Stimulated activated CD4-positive, alpha-beta T cell treated with anti-CD3 and anti-CD28 coated beads, Interleukin-1b, Interleukin-23, amount 100 ng/mL, for 48 hours (primary cell): ENCODE results near the gene ALKBH6.
"Not testable (repeated sequence)": the region's sequence is repeated elsewhere in the genome, so short reads cannot be mapped to it uniquely, and the experiment has no call there.

Source experiments
- DNase-seq: peaks from one replicate; pipeline ENCODE4 v3.0.0-alpha.2; 2020

Gene ALKBH6

DNA sequence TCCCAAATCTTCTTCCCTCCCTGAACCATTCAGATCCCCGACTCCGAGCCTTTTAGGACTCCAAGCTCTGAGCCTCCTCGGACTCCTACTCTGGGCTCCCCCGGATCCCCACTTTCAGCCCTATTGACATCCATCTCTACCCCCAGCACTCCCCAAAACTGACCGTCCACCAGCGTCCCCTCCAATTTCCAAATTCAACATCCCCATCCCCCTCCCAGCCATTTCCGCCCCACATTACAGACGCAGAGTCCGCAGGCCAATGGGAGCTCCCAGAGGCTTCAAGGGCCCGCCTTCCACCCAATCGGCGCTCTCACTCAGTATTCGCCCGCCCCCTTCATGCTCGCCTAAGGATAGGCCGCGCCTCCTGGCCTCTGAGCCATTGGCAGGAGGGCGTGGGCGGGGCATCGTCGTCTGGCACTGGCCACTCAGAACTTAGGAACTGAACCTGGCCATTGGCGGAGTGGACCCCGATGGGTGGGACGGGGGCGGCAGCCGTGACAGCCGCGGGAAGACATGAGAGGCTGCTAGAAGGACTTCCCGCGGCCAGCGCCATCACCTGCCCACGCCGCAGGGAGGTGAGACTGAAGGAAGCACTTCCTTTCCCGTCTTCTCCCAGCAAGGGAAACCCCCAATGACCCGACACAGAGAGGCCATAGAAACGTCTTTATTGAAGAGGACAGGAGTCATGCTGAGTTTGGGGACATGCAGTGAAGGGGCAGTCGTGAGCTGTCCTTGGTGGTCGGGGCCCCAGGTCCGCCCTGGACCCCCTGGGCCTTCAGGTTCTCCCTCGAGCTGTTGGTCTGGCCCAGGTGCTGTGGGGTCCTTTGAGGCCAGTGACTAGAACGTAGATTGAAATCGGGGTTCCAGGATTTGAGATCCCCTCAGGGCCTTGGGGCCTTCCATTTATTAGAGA lies at the start of gene ALKBH6:
Gene ALKBH6 (minus strand): TSS at position 202 of the 913 bp plus-strand sequence. CDS start 816 bp downstream, outside the sequence.
- peak; percentile 100 for DNase-seq

DNA sequence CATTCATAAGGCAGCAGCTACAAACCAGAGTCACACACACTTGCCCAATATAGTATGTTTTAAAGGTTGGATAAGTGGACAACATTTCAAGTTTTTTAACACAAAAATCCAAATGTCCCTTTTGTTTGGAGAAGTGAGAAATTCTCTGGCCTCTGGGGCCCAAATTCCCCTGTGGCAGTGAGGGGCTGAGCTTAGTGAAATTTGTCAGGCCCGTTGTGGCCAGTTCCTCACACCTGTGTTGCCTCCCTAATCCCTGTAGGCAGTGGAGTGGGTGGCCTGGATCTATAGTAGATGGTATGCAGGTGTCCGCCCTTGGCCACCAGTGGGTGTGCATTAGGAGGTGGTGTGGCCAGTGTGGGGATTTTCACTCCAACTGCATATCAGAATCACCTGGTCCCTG lies 47.4 kb upstream of the ALKBH6 start:
- DNase-seq = no peak

DNA sequence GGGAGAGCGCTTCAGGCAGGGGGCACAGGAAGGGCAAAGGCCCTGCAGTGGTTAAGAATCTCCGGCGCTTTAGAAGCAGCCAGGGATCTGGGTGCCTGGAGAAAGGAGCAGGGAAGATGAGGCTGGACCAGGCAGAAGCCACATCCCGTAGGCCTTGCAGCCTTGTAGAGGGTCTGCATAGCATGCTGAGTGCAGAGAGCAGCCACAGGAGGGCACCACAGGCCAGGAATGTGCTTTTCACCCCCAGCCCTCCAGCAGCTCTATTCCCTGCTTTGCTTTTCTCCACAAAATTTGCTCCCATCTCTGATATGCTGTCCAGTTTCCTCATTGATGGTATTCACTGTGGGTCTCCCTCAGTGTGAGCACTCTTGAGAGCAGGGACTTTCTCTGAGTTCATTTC lies 46.4 kb upstream of the ALKBH6 start:
- peak; percentile 13 for DNase-seq

DNA sequence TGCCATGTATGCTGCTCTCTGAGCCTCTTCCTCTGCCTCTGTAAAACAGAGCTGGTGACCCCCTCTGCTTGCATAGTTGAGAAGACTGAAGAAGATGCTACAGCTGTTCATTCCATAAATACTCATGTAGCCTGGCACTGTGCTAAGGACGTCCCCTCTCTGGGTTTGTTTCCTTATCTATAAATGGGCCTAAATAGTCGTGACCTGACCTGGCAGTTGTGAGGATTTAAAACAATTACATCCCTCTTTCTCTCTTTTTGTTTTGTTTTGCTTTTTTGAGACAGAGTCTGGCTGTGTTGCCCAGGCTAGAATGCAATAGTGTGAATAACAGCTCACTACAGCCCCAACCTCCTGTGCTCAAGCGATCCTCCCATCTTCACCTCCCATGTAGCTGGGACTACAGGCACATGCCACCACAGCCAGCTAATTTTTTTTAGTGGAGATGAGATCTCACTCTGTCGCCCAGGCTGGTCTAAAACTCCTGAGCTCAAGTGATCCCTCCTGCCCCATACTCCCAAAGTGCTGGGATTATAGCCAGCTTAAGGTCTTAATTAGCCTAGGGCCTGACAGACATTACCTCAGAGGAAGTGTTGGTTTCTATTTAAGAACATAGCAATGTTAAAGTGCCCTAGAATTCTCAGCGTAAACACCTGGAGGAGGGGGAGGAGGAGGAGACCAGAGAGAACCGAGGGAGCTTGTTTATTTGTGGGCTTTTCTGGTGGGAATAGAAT lies 45.3 kb upstream of the ALKBH6 start:
- DNase-seq = no peak

DNA sequence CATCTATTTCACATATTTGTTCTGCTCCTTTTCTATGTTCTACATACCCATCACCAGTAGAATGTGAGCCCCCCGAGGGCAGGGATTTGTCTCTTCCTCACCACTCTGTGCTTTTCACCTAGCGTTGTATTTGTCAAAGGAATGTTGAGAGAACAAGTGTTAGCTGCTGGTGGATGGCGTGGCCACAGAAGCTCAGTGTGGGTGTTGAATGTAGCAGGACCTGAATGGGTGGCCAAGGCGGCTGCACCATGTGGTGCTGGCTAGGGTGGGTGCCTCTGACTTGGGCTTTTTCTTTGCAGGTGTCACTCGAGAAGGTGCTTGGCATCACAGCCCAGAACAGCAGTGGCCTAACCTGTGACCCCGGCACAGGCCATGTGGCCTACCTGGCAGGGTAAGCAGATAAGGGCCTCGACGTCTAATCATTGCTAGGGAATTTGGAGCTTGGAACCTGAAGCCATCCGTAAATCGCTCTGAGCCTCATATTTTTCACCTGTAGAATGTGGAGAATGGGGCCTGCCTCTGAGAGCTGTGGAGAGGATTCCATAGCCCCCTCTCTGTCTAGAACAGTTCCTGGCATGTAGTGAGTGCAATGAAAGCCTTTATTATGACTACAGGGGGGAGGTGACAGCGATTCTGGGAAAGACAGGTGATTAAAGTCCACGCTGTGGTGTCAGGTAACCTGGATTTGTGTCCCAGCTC lies 44.6 kb upstream of the ALKBH6 start:
- DNase-seq = no peak

DNA sequence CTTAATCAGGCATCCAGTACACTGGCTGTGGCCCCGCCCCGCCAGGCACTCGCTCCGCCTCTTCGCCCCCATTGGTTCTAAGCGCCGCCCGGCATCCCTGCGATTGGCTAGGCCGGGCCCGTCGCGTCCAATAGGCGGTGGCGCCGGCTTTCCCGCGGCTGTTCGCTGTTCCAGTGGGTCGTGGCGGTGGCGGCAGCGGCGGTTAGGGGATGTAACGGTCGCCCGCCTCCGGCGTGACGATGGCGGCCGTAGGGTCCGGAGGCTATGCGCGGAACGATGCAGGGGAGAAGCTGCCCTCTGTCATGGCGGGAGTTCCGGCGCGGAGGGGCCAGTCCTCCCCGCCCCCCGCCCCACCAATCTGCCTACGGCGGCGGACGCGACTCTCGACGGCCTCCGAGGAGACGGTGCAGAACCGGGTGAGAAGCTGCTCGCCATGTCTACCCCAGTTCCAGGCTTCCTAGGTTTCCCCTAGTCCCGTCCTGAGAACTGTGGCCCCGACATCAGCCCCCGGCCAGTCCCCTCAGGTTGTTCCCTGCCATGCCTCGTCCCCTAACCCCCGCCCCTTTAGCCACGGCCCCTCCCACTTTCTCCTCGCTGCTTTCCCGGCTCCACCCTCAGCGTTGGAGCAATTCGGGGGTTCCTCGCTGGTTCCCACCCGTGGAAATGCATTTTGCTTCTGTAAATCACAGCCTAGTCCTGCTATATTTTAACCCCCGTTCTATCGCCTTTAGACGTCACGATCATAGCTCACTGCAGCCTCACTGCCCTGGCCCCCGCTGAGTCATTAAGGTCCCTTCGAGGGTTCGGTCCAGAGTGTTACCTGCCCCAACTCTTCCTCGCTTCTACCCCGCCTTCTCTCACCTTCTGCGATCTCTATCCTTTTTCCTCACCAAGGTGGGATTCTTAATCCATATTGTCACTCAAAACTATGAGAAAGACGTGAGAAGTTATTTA lies 41.0 kb upstream of the ALKBH6 start, which contains the start of gene WDR62:
Gene WDR62 (plus strand): TSS at position 165 of the 954 bp plus-strand sequence. CDS start 75 bp downstream, at position 240.
- DNase-seq = peak; percentile 95

DNA sequence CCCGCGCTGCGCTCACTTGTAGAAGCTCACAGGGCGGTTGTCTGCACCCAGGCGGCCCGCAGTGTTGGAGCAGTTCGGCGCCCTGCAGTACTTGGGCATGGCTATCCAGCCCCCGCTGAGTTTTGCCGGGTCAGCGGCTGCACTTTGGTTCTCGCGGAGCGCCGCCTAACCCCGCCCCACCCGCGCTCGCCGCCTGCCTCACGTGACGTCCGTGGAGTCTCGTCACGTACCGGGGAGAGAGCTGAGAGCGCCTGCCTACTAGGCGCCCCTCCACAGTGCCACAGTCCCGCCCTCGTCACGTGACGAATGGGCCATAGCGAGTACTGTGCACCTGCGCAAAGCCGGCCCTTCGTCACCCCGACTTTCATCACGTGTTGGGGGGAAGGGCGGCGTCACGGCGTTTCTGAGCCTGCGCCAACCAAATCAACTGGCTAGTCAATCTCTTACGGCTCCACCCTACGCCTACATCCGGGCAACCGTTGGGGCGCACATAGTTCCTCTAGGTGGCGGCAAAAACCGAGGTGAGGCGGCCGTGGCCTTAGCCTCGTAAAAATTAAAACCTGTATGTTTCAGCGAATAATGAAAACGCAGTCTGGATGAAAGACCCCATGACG lies 40.2 kb upstream of the ALKBH6 start, which contains the start of gene THAP8:
Gene THAP8 (minus strand): TSS at position 167 of the 614 bp plus-strand sequence. CDS start 68 bp downstream, at position 99.
- peak; percentile 100 for DNase-seq

DNA sequence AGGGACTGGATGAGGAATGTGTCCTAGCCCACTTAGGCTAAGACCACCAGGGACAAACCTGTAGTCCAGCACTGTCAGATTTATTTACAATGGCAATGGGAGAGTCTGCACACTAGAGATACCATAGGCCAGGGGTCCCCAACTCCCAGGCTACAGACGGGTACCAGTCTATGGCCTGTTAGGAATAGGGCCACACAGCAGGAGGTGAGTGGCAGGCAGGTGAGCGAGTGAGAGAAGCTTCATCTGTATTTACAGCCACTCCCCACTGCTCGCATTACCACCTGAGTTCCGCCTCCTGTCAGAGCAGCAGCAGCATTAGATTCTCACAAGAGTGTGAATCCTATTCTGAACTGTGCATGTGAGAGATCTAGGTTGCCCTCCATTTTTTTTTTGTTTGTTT lies 37.6 kb upstream of the ALKBH6 start:
- DNase-seq = no peak

DNA sequence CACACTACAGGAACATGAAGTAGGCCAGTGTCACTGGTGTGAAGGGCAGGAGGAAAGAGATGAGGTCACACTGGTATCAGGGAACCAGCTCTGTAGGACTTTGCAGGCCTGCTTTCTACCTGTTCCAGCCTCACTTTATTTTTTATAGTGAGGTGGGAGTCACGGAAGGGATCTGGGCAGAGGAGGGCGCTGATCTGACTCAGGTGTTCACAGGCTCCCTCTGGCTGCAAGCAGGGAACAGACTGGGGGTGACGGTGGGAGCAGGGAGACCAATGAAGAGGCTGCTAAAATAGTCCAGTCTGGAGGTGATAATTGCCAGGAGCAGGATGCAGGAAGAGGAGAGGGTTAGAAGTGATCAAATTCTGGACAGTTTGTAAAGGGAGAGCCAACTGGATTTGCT lies 37.2 kb upstream of the ALKBH6 start:
- DNase-seq = no peak

DNA sequence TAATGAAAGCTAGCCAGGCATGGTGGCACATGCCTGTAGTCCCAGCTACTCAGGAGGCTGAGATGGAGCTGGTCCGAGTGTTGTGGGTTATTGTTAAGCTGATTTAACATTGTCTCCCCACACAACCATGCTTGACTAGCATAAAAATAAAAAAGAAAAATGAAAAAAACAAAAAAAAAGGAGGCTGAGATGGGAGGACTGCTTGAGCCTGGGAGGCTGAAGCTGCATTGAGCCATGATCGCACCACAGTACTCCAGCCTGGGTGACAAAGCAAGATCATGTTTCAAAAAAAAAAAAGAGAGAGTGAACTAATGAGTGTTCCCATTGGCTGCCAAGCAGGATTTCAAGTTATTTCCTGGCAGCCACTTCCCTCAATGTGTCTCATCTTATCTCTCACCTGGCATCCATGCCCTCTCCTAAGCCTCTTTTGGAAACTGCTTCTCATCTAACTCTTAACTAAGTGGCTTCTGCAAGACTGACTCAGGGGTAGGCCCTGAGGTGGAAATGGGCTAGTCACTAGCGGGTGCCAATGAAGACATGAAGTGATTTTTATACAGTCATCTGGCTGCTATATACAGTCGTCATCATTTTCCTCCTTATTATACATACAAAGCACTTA lies 35.2 kb upstream of the ALKBH6 start:
- DNase-seq = no peak

DNA sequence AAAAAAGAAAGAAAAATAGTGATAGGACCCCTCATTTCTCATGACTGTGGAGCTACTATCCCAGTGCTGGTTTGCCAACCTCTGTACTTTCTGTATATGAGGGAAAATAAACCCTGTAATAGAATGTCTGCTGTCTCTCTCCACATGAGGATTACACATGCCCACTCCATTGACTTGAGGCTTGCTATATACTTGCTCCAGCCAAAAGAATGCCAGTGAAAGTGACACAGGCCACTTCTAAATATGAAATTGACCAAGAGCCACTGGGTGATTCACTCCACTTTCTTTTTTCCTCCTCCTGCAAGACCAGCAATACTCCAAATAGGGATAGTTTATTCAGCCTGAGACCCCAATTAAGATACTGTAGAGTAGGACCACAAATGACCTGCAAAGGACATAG lies 33.8 kb upstream of the ALKBH6 start:
- DNase-seq = no peak

DNA sequence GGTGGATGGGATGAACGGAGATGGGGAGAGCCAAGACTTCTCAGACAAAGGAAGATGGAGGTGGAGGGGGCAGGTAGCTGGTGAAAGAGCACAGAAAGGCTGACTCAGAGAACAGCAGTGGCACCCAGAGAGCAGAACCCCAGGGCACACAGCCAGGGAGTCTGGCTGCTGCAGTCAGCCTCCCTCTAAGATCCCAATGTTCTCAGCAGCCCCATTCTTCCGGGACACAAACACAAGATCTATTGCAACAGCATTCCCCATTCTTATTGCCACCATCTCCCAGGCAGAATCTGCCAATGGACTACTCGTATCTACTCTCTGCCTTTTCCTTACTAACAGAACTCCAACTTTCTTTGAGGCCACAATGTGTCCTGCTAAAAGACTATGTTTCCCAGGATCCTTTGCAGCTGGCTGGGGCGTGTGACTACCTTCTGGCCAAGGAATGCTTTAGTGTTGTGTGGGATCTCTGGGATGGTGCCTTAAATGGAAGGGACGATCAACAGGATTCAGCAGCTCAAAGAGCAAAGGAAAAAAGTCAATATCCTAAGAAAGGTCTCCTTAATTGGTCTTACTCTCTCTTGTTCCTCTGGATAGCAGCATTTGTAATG lies 32.5 kb upstream of the ALKBH6 start:
- no peak for DNase-seq

DNA sequence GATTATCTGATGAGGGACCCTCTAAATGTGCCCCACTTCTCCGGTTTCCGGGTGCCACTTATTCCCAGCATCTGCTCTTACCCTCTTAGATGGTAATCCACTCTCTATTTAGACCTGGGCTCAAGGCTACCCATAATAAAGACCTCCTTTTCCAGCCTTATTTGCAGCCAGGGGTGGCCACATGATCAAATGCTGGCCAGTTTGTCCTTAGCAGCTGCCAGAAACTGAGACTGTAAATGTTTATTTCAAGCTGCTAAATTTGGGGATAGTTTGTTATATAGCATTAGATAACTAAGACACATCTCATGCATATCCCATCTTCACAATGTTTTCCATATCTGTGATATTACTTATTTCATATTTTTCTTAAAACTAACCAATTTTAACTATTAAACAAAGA lies 29.9 kb upstream of the ALKBH6 start:
- DNase-seq = no peak

DNA sequence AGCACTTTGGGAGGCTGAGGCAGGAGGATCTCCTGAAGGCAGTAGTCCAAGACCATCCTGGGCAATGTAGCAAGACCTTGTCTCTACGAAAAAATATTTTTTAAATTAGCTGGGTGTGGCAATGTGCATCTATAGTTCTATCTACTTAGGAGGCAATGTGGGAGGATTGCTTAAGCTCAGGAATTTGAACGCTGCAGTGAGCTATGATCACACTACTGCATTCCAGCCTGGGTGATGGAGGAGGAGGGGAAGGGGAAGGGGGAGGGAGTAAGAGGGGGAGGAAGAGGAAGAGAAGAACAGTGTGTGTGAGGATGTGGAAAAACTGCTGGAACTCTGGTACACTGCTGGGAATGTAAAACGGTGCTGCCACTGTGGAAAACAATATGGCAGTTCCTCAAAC lies 27.8 kb upstream of the ALKBH6 start:
- no peak for DNase-seq

DNA sequence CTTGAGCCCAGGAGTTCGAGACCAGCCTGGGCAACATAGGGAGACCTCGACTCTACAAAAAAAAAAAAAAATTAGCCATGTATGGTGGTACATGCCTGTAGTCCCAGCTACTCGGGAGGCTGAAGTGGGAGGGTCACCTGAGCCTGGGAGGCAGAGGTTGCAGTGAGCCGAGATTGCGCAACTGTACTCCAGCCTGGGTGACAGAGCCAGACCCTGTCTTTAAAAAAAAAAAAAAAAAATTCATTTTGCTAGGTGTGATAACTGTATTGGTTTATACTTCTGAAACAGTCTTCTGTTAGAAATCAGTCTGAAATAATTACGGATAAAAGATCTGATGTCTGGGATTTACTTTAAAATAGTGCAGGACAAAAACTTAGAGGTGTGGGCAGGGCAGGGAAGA lies 27.1 kb upstream of the ALKBH6 start:
- not testable (repeated sequence) for DNase-seq

DNA sequence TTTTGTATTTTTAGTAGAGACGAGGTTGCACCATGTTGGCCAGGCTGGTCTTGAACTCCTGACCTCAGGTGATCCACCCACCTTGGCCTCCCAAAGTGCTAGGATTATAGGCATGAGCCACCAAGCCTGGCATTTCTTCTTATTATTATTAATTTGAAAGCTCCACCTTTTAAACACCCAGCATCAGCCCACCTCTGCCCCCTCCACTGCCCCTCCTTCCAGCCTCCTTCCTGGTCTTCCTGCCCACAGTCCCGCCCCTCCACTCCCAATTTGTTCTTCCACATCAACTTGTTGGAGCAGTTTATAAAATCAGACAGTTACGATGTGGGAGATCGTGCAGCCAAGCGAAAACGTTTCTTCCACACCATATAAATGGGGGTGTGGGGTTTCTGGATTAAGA lies 26.5 kb upstream of the ALKBH6 start:
- no peak for DNase-seq

DNA sequence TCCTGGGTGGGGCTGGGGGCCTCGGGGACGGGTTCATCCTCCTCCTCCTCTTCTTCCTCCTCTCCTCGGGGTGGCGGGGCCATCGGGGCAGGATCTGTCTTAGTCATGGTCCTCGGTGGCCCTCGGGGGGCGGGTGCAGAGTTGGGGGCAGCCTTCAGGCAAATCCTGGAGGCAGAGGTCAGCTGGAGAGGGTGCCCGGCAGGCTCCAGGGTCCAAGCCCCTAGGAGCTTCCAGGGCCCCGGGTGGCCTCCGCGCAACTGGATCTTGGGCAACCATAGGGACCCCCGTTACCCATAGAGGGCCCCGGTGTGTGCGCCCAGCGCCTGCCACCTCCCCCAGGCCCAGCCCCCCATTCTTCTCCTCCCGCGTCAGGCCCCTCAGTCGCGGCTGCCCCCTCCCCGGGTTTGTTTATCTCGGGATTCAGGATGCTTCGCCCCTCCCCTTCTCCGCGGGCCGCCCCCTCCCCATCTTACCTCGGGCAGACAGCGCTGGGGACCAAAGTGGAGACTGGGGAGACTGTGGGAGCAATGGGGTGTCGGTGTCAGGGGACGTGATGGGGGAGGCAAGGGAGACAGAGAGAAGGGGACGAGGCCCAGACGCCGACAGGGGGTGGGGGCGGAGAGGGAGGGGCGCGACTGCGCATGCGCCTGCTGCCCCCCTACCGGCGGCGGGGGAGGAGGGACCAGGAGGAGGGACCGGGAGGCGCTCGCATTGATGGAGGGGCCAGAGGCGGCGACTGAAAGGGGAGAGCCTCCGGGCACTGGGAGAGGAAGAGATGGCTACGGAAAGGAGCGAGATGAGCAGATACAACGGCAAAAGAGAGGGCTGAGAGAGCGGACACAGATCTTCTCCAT lies 18.5 kb upstream of the ALKBH6 start, which contains the start of gene CLIP3:
Gene CLIP3 (minus strand): TSS at position 623 of the 854 bp plus-strand sequence. CDS start 516 bp downstream, at position 107.
- DNase-seq = peak; percentile 38

DNA sequence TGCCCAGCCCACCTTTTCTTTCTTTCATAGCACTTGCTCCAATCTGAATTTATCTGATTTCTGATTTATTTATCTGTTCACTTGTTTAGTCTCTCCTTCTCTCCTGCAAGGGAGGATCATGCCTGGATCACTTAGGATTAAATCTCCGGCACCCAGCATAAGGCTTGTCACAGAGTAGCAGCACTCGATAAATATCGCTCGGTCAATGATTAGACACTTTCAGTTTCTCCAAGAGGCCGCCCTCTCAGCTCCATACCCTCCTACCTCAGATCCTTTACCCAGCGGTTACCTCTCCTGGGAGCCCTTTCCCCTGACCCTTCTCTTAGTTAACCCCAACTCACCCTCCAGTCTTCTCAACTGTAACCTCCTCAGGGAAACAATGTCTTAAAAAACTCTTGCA lies 17.3 kb upstream of the ALKBH6 start:
- no peak for DNase-seq
